ENCODE data around the gene OXT. TPM values are rescaled to one million over a fixed set of nuclear protein-coding genes. Genes with fewer than 3 reads are reported as not detected.

OXT gene
- total RNA-seq, 2 donors from 2014 or later, result not detected

GRCh38 chr20:3041854-3042409, 29.5 kb upstream of the OXT start:
- H3K9ac ChIP-seq (ENCODE audit: low read depth in 2 of 2, low read length in 2 of 2), result no peak overlapping the region
- no peak overlapping the region for H3K4me3 ChIP-seq
- H3K36me3 ChIP-seq, result peaks cover 5% of the 10 kb centered on the region
- no peak overlapping the region for H3K27ac ChIP-seq
- H3K4me1 ChIP-seq, result peaks cover 3% of the 10 kb centered on the region
- TF ChIP-seq CTCF (IDR thresholded peaks at IDR 0.05), result no peak
- no peak for DNase-seq
- H3K9me3 ChIP-seq, result no peaks in the 10 kb centered on the region
- intact Hi-C loops (cut with DNase I), result no loop called here
- H3K27me3 ChIP-seq, result no peaks in the 10 kb centered on the region

GRCh38 chr20:3042625-3043024, 28.8 kb upstream of the OXT start:
- H3K4me1 ChIP-seq, result peaks cover 6% of the 10 kb centered on the region
- no peak overlapping the region for H3K27ac ChIP-seq
- DNase-seq, result no peak
- intact Hi-C loops (cut with DNase I), result no loop called here
- TF ChIP-seq CTCF (IDR thresholded peaks at IDR 0.05), result no peak
- no peaks in the 10 kb centered on the region for H3K9me3 ChIP-seq
- no peaks in the 10 kb centered on the region for H3K36me3 ChIP-seq
- no peak overlapping the region for H3K4me3 ChIP-seq
- no peaks in the 10 kb centered on the region for H3K27me3 ChIP-seq
- no peak overlapping the region for H3K9ac ChIP-seq (ENCODE audit: low read depth in 2 of 2, low read length in 2 of 2)

- H3K9ac ChIP-seq (ENCODE audit: low read depth in 2 of 2, low read length in 2 of 2), result no peak within 1 kb of the TSS
- no peaks in the 10 kb centered on the region for H3K9me3 ChIP-seq
- intact Hi-C loops (cut with DNase I), result no loop called here
- H3K27ac ChIP-seq, result no peak within 1 kb of the TSS
- DNase-seq, result no peak
- peaks cover 6% of the 10 kb centered on the region for H3K4me1 ChIP-seq
- no peak within 1 kb of the TSS for H3K4me3 ChIP-seq
- TF ChIP-seq CTCF (IDR thresholded peaks at IDR 0.05), result no peak
- peaks cover 6% of the 10 kb centered on the region for H3K36me3 ChIP-seq
- no peaks in the 10 kb centered on the region for H3K27me3 ChIP-seq
These were observed 28.1 kb upstream of the OXT start, which contains the start of gene GNRH2 for GRCh38 chr20:3043322-3043721. Gene GNRH2, plus strand, starts transcription at chr20:3043622. Its CDS starts 793 bp downstream, at chr20:3044415.

- no peaks in the 10 kb centered on the region for H3K9me3 ChIP-seq
- no peak overlapping the region for H3K9ac ChIP-seq (ENCODE audit: low read depth in 2 of 2, low read length in 2 of 2)
- no peaks in the 10 kb centered on the region for H3K27me3 ChIP-seq
- peaks cover 10% of the 10 kb centered on the region for H3K36me3 ChIP-seq
- intact Hi-C loops (cut with DNase I), result no loop called here
- no peak overlapping the region for H3K27ac ChIP-seq
- no peak for DNase-seq
- no peak overlapping the region for H3K4me3 ChIP-seq
- peaks cover 6% of the 10 kb centered on the region for H3K4me1 ChIP-seq
- TF ChIP-seq CTCF (IDR thresholded peaks at IDR 0.05), result no peak
These were observed 27.0 kb upstream of the OXT start for GRCh38 chr20:3044336-3044965.

GRCh38 chr20:3045042-3045815, 26.2 kb upstream of the OXT start:
- H3K9ac ChIP-seq (ENCODE audit: low read depth in 2 of 2, low read length in 2 of 2), result peak overlapping the region; percentile 76 to 83
- DNase-seq, result peak; percentile 89
- H3K4me1 ChIP-seq, result peaks cover 6% of the 10 kb centered on the region

More at GRCh38 chr20:3045042-3045815, 26.2 kb upstream of the OXT start:
- H3K27me3 ChIP-seq, result no peaks in the 10 kb centered on the region
- H3K36me3 ChIP-seq, result peaks cover 10% of the 10 kb centered on the region
- H3K9me3 ChIP-seq, result no peaks in the 10 kb centered on the region
- H3K4me3 ChIP-seq, result peak overlapping the region; percentile 94
- peak overlapping the region; percentile 87 for H3K27ac ChIP-seq
- TF ChIP-seq CTCF (IDR thresholded peaks at IDR 0.05), result no peak
- intact Hi-C loops (cut with DNase I), result no loop called here
